Muscle layer of colon (tissue), 2 donors: ENCODE measurements around the gene IL15RA.
A peak's percentile ranks its signal among the peaks of the same experiment; 100 is the strongest.

Experiments
- H3K27ac ChIP-seq: one replicate; pipeline ENCODE4 v1.7.0; 2013; ENCODE audit warnings: low read depth, mild to moderate bottlenecking, low read length, moderate library complexity
- H3K27me3 ChIP-seq, 2 donors: one replicate each; pipeline ENCODE4 v1.7.0; 2013; ENCODE audit warnings: low read length in 2 of 2, mild to moderate bottlenecking in 2 of 2; ENCODE audit not compliant: insufficient read depth in 2 of 2, control insufficient read depth in 1 of 2
- H3K36me3 ChIP-seq: one replicate; pipeline ENCODE4 v1.7.0; 2013; ENCODE audit warnings: mild to moderate bottlenecking, low read length; ENCODE audit not compliant: insufficient read depth
- H3K4me1 ChIP-seq: one replicate; pipeline ENCODE4 v1.7.0; 2013; ENCODE audit warnings: mild to moderate bottlenecking, low read length; ENCODE audit not compliant: insufficient read depth
- H3K4me3 ChIP-seq, 2 donors: one replicate each; pipeline ENCODE4 v1.7.0; 2013; ENCODE audit warnings: low read length in 2 of 2, low read depth in 1 of 2, mild to moderate bottlenecking in 1 of 2, moderate library complexity in 1 of 2
- H3K9ac ChIP-seq: one replicate; pipeline ENCODE4 v1.7.0; 2013; ENCODE audit warnings: low read length
- H3K9me3 ChIP-seq: one replicate; pipeline ENCODE4 v1.7.0; 2013; ENCODE audit warnings: mild to moderate bottlenecking, low read length
- donor health status: abdominal sarcoma.
- donor health status: Adenocarcinoma of cecum.

Gene IL15RA

DNA sequence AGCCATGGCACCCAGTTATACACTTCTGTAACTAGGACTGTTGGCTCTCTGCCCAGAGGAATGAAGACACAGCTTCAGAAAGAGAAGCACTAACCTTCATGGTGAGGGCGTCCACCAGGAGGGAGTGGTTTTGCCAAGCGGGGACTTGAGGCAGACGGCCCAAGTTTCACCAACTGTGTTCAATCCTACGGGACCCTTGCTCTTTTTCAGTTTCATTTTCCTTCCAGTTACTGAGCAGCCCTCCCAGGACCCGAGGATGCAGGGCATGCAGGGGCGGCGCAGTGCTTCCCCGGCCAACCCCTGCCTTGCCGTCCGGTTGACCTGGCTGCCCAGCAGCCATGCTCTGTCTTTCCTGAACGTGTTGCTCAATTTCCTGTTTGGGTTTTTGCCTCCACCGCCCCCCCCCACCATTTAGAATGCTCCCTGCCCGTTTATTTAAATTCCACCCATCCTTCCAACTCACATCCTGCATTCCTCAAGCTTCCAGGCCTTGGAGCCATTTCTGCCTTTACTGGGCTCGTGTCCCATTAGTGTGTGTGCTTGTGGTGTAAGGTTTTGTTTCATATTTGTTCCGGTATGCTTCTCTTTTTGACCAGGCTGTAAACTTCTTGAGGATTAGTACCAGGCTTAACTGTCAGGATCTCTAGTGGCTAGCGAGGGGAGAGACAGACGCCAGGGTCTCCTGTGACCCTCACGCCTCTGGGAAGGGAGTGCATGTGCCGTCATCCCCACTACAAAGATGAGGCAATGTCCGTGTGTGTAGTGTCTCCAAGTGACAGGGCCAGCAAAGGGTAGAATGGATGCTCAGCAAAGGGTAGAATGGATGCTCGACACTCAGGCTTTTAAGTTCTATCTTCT is 31.6 kb downstream of the IL15RA start:
- Histone ChIP-seq H3K4me3 (peak overlapping the region in 1 of 2 donors; percentile 47), H3K27me3 (no peaks in the 10 kb centered on the region), H3K9me3 (no peaks in the 10 kb centered on the region), H3K36me3 (no peaks in the 10 kb centered on the region), H3K27ac (peak overlapping the region; percentile 78), H3K4me1 (peaks cover 34% of the 10 kb centered on the region), H3K9ac (peak overlapping the region; percentile 3)

DNA sequence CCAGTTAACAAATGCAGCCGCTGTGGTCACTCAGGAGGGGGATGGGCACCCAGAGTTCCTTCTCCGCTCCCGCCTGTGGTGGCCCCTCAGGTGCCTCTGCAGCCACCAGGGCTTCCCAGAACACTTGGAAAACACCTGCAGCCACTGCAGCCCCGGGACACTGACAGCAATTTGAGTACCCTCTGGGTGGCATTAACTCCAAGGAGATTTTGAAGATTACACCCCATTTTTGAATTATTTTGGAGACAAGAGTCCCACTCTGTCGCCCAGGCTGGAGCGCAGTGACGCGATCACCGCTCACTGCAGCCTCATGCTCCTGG is 32.2 kb downstream of the IL15RA start:
- Histone ChIP-seq H3K4me3 (peak overlapping the region in 1 of 2 donors; percentile 47), H3K36me3 (no peaks in the 10 kb centered on the region), H3K9ac (peak overlapping the region; percentile 3), H3K4me1 (peaks cover 34% of the 10 kb centered on the region), H3K27ac (peak overlapping the region; percentile 78), H3K9me3 (no peaks in the 10 kb centered on the region), H3K27me3 (no peaks in the 10 kb centered on the region)

DNA sequence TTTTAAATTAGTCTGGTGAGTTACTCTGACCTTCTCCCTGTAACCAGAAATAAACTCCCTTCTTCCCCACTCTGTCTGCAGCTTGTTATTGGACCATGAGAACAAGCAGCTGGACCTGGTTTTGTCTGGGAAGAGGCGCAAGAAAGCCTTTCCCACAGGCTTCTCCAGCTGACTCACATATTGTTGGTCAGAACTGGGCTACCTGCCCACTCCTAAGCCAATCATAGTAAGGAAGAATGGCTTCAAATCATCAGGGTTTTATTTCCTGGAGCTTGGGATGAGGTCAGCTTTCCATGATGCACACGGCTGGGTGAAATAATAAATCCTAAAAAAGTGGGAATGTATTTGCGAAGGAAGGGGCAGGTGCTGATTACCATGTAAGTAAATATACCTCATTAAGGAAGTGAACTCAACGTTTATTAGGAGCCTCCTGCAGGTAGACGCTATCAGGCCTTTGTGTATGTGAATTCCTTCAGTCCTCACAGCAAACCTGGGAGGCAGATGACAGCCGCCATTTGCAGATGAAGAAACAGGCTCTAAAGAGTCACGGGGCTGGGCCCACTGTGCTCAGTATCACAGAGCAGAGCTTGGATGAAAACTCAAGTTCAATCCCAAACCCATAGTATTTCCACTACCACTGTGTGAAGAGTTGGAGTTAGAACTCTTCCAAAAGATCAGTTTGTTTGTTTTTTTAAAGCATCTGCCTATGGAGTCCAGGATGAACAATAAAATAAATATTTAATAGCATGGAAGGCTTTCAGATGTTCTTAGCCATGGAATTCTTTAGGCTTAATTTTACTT is 32.8 kb downstream of the IL15RA start:
- H3K36me3 ChIP-seq: no peaks in the 10 kb centered on the region
- peaks cover 34% of the 10 kb centered on the region for H3K4me1 ChIP-seq
- H3K4me3 ChIP-seq: peak overlapping the region in 1 of 2 donors; percentile 47
- no peaks in the 10 kb centered on the region for H3K9me3 ChIP-seq
- H3K9ac ChIP-seq: peak overlapping the region; percentile 3
- H3K27me3 ChIP-seq: no peaks in the 10 kb centered on the region
- H3K27ac ChIP-seq: peak overlapping the region; percentile 78

DNA sequence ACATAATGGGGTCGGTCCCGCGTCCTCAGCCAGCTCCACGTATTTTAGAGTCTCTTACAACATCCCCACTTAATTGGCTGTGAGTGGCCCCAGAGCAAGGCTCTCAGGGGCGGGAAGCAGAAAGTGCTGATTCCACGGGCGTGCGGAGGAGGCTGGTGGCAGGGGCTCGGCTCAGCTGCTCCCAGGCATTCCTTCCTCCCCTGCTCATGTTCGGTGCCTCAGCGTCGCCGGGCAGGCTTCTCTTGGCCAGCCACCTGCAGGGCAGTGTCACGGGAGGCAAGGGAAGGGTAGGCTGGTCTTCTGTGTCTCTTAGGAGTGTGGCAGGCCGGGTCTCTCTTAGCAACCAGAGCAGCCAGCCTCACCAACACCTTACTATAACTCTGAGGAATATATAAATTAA is 33.8 kb downstream of the IL15RA start:
- H3K27ac ChIP-seq: peak overlapping the region; percentile 57
- no peak overlapping the region for H3K9ac ChIP-seq
- no peaks in the 10 kb centered on the region for H3K9me3 ChIP-seq
- H3K4me1 ChIP-seq: peaks cover 34% of the 10 kb centered on the region
- no peaks in the 10 kb centered on the region for H3K27me3 ChIP-seq
- no peak overlapping the region for H3K4me3 ChIP-seq
- peaks cover 4% of the 10 kb centered on the region for H3K36me3 ChIP-seq

- no peaks in the 10 kb centered on the region for H3K27me3 ChIP-seq
- peak overlapping the region; percentile 12 for H3K27ac ChIP-seq
- peaks cover 14% of the 10 kb centered on the region for H3K36me3 ChIP-seq
- H3K9ac ChIP-seq: no peak overlapping the region
- no peaks in the 10 kb centered on the region for H3K9me3 ChIP-seq
- H3K4me3 ChIP-seq: no peak overlapping the region
- peaks cover 34% of the 10 kb centered on the region for H3K4me1 ChIP-seq
These were observed 34.9 kb downstream of the IL15RA start for GRCh38 chr10:5942474-5942873.

DNA sequence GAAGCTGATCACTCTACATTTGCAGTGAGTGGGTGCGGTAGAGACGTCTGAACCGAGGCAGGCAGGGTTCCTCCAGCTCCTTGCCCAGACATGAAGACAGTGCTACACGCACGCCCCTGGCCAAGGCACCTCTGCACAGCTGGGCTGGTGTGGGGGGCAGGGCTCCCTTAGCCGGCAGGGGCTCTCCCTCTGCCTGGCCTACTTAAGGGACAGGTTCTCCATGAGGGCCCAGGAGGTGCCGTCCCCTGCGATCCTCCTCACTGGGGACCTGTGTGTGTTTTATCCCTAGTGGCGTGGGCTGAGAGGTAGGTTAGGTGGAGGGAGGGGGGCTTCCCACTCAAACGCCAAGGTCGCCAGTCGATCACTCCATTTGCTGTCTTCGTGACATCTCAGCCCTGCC is 35.3 kb downstream of the IL15RA start:
- Histone ChIP-seq H3K4me3 (no peak overlapping the region), H3K9ac (no peak overlapping the region), H3K27ac (peak overlapping the region; percentile 12), H3K27me3 (no peaks in the 10 kb centered on the region), H3K36me3 (peaks cover 15% of the 10 kb centered on the region), H3K9me3 (no peaks in the 10 kb centered on the region), H3K4me1 (peaks cover 34% of the 10 kb centered on the region)

DNA sequence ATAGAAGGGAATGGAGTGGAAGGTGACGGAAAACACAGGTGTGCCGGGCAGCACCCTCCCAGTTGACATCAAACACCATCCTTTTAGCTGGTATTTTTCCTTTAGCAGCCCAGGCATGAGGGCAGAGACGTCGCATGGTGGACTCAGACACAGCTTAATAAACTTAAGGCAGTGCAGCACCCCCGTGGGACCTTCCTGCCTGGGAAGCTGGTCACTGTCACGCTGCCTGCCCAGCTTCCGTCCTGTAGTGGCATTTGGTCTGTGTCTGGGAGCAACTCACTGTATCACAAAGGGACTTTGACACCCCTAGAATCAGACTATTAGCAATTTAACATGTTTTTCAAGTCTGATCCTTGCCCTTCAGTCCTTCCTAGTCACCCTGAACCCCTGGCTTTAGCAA is 35.8 kb downstream of the IL15RA start:
- Histone ChIP-seq H3K9me3 (no peaks in the 10 kb centered on the region), H3K27me3 (no peaks in the 10 kb centered on the region), H3K36me3 (peaks cover 15% of the 10 kb centered on the region), H3K27ac (peak overlapping the region; percentile 20), H3K4me1 (peaks cover 34% of the 10 kb centered on the region), H3K4me3 (no peak overlapping the region), H3K9ac (no peak overlapping the region)

- no peaks in the 10 kb centered on the region for H3K27me3 ChIP-seq
- no peak overlapping the region for H3K9ac ChIP-seq
- H3K4me3 ChIP-seq: no peak overlapping the region
- H3K36me3 ChIP-seq: peaks cover 18% of the 10 kb centered on the region
- no peaks in the 10 kb centered on the region for H3K9me3 ChIP-seq
- peaks cover 27% of the 10 kb centered on the region for H3K4me1 ChIP-seq
- no peak overlapping the region for H3K27ac ChIP-seq
These were observed 36.5 kb downstream of the IL15RA start for GRCh38 chr10:5940807-5941218.

DNA sequence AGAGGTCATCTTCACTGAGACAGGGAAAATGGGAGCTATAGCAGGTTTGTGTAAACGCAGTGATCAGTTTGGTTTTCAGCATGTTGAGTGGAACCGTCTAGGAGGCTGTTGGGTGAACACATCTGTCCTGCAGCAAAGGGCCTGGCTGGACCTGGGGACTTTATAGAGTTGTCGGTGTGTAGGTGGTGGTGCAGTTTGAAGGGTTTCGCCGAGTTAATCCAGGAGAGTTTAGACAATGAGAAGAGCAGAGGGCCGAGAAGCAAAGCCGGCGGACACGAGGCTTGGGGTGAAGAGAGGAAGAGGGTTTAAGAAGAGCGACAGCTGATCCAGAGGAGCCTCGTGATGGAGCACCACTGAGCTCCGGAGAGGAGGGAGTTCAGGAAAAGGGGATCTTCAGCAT is 39.1 kb downstream of the IL15RA start:
- Histone ChIP-seq H3K36me3 (peaks cover 28% of the 10 kb centered on the region), H3K4me3 (no peak overlapping the region), H3K27ac (no peak overlapping the region), H3K27me3 (no peaks in the 10 kb centered on the region), H3K4me1 (peaks cover 2% of the 10 kb centered on the region), H3K9me3 (no peaks in the 10 kb centered on the region), H3K9ac (no peak overlapping the region)

DNA sequence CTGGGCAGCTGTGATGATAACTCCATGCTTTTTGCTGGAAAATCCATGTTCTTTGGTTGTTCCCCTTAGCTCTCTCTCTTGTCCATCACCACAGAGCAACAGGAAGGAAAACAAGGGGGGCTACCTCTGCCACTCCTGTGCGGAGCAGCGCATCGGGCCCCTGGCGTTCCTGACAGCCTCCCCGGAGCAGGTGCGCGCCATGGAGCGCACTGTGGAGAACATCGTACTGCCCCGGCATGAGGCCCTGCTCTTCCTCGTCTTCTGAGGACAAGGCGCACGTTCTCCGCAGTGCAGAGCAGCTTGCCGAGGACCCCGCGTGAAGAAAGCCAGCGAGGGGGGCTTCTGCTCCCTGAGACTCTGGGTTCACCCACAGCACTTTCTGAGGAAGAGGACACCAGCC is 40.3 kb downstream of the IL15RA start:
- Histone ChIP-seq H3K9me3 (no peaks in the 10 kb centered on the region), H3K4me1 (no peaks in the 10 kb centered on the region), H3K4me3 (no peak overlapping the region), H3K9ac (no peak overlapping the region), H3K27ac (no peak overlapping the region), H3K27me3 (no peaks in the 10 kb centered on the region), H3K36me3 (peaks cover 32% of the 10 kb centered on the region)

DNA sequence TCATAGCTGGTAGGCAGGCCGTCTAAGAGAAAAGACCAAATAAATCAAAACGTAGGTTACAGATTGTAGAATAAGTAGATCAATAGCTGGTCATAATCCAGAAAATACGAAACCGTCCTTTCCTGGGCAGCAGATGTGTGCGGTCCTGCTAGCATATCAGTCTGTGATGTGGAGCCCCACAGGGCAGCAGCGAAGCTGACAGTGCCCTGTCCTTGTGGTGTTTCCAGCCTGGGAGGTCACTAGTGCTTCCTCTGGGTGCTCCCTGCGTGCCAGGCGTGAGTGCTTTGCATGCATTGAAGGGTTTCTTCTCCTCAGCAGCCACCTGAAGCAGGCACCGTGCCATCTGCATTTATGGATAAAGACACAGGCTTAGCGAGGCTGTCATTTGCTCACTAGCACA is 41.7 kb downstream of the IL15RA start:
- Histone ChIP-seq H3K4me1 (no peaks in the 10 kb centered on the region), H3K9me3 (no peaks in the 10 kb centered on the region), H3K27ac (no peak overlapping the region), H3K36me3 (peaks cover 42% of the 10 kb centered on the region), H3K4me3 (no peak overlapping the region), H3K27me3 (no peaks in the 10 kb centered on the region), H3K9ac (no peak overlapping the region)
